Activated naive CD8-positive, alpha-beta T cell treated with anti-CD3 and anti-CD28 coated beads, Interleukin-2, amount 50 U/mL, for 24 hours (primary cell): Measurements from ENCODE around the gene SERPINA1.

ENCODE experiments used
- ATAC-seq: fragments of 150-1000 bp; cut with Tn5 transposase; one replicate; pipeline ENCODE4 v1.10.0; 2021
- DNase-seq: peaks from one replicate; pipeline ENCODE4 v3.0.0; 2021
- H3K27ac Mint-ChIP-seq: one replicate; pipeline ENCODE4 v1.8.0; 2021; ENCODE audit warnings: mild to moderate bottlenecking, mixed read lengths
- H3K27me3 Mint-ChIP-seq: one replicate; pipeline ENCODE4 v1.8.0; 2021; ENCODE audit warnings: mixed read lengths
- H3K36me3 Mint-ChIP-seq: one replicate; pipeline ENCODE4 v1.8.0; 2021; ENCODE audit warnings: low read depth, mixed read lengths
- H3K4me1 Mint-ChIP-seq: one replicate; pipeline ENCODE4 v1.8.0; 2021; ENCODE audit warnings: mixed read lengths
- H3K4me3 Mint-ChIP-seq: one replicate; pipeline ENCODE4 v1.8.0; 2021; ENCODE audit warnings: mild to moderate bottlenecking, moderate library complexity, mixed read lengths
- H3K9me3 Mint-ChIP-seq: one replicate; pipeline ENCODE4 v1.8.0; 2021; ENCODE audit warnings: mixed read lengths

SERPINA1 gene

DNA sequence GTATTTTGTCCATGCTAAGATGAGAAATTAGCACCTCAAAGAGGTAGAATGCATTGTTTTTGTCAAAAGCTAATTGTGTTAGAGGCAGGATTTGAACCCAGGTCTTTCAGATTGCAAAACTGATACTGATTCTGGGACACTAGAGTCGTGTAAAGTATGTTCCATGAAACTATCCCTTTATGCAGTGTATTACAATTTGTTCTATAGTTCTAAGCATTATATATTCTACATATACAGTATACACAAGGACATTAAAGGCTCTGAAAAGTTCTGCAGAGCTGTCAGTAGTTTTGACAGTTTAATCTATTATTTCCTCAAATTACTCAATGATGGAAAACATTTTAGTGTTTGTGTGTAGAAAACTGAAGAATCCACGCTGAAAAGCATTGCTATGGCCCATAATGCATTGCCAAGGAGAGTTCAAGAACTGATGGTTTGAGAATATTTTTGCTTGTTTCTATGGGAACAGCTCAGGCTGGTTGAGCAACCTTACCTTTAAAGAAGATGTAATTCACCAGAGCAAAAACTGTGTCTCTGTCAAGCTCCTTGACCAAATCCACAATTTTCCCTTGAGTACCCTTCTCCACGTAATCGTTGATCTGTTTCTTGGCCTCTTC, 6.2 kb downstream of the SERPINA1 start:
- H3K4me3 Mint-ChIP-seq = no peak overlapping the region
- H3K4me1 Mint-ChIP-seq = peaks cover 11% of the 10 kb centered on the region
- no peak overlapping the region for H3K27ac Mint-ChIP-seq
- H3K27me3 Mint-ChIP-seq = peaks cover 9% of the 10 kb centered on the region
- H3K9me3 Mint-ChIP-seq = no peaks in the 10 kb centered on the region
- ATAC-seq (no peak), DNase-seq (no peak)
- no peaks in the 10 kb centered on the region for H3K36me3 Mint-ChIP-seq

DNA sequence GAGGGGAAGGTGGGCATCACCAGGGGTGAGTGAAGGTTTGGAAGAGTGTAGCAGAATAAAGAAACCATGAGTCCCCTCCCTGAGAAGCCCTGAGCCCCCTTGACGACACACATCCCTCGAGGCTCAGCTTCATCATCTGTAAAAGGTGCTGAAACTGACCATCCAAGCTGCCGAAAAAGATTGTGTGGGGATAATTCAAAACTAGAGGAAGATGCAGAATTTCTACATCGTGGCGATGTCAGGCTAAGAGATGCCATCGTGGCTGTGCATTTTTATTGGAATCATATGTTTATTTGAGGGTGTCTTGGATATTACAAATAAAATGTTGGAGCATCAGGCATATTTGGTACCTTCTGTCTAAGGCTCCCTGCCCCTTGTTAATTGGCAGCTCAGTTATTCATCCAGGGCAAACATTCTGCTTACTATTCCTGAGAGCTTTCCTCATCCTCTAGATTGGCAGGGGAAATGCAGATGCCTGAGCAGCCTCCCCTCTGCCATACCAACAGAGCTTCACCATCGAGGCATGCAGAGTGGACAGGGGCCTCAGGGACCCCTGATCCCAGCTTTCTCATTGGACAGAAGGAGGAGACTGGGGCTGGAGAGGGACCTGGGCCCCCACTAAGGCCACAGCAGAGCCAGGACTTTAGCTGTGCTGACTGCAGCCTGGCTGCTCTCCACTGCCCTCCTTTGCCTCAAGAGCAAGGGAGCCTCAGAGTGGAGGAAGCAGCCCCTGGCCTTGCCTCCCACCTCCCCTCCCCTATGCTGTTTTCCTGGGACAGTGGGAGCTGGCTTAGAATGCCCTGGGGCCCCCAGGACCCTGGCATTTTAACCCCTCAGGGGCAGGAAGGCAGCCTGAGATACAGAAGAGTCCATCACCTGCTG, 7.0 kb downstream of the SERPINA1 start:
- Mint-ChIP-seq H3K27me3 (peaks cover 9% of the 10 kb centered on the region), H3K4me1 (peaks cover 11% of the 10 kb centered on the region), H3K9me3 (no peaks in the 10 kb centered on the region), H3K36me3 (no peaks in the 10 kb centered on the region), H3K4me3 (no peak overlapping the region), H3K27ac (peak overlapping the region; percentile 59)
- no peak for DNase-seq
- ATAC-seq = no peak

DNA sequence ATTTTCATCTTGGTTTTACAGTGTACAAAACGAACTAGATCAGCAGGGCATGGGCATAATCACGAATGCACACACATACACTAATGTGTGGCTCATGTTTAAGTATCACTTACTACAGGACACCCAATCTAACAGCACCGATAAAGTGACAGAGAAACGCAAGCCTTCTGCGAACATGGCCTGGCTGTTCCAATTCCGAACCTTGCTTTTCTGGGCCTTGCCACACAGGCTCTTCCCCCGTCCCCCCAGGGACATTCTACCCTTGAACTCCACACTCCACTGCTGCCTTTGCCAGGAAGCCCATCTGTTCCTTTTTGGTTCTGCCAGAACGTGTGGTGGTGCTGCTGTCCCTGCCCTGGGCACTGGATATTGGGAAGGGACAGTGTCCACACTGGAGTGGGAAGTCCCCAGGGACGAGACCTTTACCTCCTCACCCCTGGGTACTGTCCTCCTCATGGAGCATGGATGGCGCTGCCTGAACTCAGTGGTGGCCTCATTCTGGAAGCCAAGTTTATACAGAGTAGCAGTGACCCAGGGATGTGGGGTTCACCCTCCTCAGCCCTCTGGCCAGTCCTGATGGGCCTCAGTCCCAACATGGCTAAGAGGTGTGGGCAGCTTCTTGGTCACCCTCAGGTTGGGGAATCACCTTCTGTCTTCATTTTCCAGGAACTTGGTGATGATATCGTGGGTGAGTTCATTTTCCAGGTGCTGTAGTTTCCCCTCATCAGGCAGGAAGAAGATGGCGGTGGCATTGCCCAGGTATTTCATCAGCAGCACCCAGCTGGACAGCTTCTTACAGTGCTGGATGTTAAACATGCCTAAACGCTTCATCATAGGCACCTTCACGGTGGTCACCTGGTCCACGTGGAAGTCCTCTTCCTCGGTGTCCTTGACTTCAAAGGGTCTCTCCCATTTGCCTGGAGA, 7.9 kb downstream of the SERPINA1 start:
- Mint-ChIP-seq H3K4me3 (no peak overlapping the region), H3K9me3 (no peaks in the 10 kb centered on the region), H3K4me1 (peaks cover 11% of the 10 kb centered on the region), H3K27ac (peak overlapping the region; percentile 59), H3K27me3 (peaks cover 9% of the 10 kb centered on the region), H3K36me3 (no peaks in the 10 kb centered on the region)
- ATAC-seq (peak; percentile 5), DNase-seq (no peak)

DNA sequence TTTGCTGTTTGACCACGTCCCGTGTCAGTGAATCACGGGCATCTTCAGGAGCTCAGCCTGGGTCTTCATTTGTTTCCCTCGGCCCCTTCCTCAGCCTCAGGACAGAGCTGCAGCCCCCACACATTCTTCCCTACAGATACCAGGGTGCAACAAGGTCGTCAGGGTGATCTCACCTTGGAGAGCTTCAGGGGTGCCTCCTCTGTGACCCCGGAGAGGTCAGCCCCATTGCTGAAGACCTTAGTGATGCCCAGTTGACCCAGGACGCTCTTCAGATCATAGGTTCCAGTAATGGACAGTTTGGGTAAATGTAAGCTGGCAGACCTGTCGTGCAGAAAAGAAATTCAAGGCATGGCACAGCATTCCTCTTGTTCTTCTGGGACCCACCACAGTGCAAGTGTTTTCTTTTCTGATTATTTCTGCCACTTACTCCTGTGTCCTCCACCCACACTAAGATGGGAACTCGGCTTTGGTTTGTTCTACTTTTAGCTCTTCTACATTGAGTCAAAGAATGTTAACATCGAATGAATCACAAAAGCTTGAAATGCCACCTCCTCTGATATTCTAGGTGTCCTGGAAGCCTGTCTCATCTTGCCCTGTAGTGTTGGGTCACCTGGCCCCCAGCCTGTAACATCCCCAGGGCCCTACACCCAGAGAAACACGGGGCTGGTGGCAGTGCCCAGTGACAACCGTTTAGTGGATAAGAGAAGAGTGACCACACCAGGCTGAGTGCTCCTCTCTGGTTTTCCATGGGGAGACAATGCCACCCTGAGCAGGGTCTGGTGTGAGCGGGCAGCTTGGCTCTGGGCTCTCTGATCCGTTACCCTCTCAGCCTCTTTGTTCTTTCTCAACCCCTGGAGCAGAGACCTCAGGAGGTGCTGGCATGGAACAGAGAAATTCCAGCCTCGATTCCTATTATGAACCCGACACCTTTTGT, 8.8 kb downstream of the SERPINA1 start:
- Mint-ChIP-seq H3K4me1 (peaks cover 11% of the 10 kb centered on the region), H3K27ac (peak overlapping the region; percentile 12), H3K36me3 (no peaks in the 10 kb centered on the region), H3K9me3 (no peaks in the 10 kb centered on the region), H3K27me3 (peaks cover 6% of the 10 kb centered on the region), H3K4me3 (no peak overlapping the region)
- ATAC-seq (peak; percentile 30), DNase-seq (no peak)

DNA sequence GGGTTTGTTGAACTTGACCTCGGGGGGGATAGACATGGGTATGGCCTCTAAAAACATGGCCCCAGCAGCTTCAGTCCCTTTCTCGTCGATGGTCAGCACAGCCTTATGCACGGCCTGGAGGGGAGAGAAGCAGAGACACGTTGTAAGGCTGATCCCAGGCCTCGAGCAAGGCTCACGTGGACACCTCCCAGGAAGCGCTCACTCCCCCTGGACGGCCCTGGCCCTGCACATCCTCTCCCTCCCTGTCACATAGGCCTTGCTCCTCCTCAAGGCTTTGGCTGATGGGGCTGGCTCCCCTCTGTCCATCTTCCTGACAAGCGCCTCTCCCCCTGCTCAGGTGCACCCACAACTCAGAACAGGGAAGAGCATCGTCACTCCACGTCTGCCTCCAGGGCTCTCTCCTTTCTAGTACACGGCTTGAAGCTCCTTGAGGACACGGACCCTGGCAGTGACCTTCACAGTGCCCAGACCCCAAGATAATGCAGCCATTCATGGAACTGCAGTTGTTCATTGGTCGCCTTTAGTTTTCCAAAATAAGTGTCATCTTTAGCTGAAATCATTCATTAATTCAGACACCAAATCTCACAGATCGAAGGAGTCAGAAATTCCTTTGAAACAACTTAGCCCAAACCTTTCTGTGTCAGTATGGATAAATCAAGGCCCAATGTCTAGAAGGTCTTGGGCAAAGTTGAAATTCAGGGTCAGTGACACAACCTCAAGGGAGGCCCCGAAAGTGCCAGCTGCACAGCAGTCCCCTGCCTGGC, 9.7 kb downstream of the SERPINA1 start:
- H3K36me3 Mint-ChIP-seq = no peaks in the 10 kb centered on the region
- ATAC-seq (no peak), DNase-seq (no peak)
- H3K4me1 Mint-ChIP-seq = peaks cover 11% of the 10 kb centered on the region
- H3K27me3 Mint-ChIP-seq = peaks cover 6% of the 10 kb centered on the region
- no peaks in the 10 kb centered on the region for H3K9me3 Mint-ChIP-seq
- no peak overlapping the region for H3K4me3 Mint-ChIP-seq
- peak overlapping the region; percentile 37 for H3K27ac Mint-ChIP-seq

DNA sequence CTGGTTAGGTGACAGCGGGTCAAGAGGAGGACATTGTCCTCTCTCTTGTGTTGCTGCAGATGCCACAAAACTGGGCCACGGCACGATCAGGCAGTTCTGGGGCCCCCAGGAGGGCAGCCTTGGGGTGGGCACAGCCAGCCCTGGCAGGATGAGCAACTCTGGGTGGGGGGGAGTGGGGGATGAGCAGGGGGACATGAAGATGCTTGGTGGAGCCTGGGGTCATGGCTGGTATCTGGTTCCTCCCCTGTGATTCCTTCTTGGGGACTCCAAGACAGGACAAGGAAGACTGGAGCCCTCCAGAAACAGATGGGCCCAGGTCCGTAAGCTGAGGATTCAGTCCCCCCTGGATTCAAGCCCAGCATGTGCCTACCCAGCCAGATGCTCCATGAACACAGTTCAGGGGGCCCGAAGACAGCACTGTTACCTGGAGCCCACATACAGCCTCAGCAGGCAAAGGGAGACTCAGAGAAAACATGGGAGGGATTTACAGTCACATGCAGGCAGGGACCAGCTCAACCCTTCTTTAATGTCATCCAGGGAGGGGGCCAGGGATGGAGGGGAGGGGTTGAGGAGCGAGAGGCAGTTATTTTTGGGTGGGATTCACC, 10.4 kb downstream of the SERPINA1 start:
- Mint-ChIP-seq H3K27ac (no peak overlapping the region), H3K4me3 (no peak overlapping the region), H3K4me1 (peaks cover 11% of the 10 kb centered on the region), H3K36me3 (no peaks in the 10 kb centered on the region), H3K27me3 (peaks cover 6% of the 10 kb centered on the region), H3K9me3 (no peaks in the 10 kb centered on the region)
- ATAC-seq (no peak), DNase-seq (no peak)

DNA sequence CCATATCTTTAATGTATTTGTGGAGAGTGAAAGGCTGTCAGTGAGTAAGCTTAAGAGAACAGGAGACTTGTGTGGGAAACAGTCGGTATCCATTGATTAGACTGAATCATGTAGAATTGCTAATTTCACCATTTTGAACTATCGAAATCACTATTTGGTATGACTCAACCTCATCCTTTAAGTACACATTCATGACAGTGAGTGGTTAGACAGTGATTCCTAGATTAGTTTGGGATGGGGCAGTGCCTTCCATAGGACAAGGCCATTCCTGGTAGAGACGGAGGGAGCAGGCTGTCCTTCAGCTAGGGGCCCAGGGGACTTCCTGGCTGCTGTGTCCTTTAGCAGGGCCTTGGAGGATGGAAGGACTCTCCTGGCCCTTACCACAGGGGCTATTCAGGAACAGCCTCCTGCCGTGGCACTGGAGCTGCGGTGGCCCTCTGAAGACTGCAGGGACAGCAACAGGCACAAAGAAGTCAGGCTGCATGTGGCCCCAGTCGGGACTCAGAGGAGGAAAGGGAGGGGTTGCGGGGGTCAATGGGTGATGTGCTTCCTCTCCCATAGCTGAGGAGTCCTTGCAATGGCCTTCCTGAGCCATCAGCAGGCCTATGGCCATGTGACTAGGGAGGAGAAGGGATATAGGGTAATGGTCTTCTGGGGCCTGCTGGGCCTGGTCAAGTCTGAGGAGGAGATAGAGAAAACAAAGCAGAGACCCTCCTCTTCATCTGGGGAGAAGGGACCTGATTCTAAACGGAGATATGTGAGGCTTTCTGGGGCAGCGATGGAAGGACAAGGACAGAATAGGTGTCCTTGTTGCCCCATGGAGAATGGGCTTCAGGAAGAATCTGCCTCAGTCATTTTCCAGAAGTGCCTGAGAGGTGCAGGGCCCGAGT, 11.2 kb downstream of the SERPINA1 start:
- no peaks in the 10 kb centered on the region for H3K36me3 Mint-ChIP-seq
- peaks cover 11% of the 10 kb centered on the region for H3K4me1 Mint-ChIP-seq
- ATAC-seq (no peak), DNase-seq (no peak)
- H3K27ac Mint-ChIP-seq = no peak overlapping the region
- H3K4me3 Mint-ChIP-seq = no peak overlapping the region
- no peaks in the 10 kb centered on the region for H3K9me3 Mint-ChIP-seq
- peaks cover 4% of the 10 kb centered on the region for H3K27me3 Mint-ChIP-seq

DNA sequence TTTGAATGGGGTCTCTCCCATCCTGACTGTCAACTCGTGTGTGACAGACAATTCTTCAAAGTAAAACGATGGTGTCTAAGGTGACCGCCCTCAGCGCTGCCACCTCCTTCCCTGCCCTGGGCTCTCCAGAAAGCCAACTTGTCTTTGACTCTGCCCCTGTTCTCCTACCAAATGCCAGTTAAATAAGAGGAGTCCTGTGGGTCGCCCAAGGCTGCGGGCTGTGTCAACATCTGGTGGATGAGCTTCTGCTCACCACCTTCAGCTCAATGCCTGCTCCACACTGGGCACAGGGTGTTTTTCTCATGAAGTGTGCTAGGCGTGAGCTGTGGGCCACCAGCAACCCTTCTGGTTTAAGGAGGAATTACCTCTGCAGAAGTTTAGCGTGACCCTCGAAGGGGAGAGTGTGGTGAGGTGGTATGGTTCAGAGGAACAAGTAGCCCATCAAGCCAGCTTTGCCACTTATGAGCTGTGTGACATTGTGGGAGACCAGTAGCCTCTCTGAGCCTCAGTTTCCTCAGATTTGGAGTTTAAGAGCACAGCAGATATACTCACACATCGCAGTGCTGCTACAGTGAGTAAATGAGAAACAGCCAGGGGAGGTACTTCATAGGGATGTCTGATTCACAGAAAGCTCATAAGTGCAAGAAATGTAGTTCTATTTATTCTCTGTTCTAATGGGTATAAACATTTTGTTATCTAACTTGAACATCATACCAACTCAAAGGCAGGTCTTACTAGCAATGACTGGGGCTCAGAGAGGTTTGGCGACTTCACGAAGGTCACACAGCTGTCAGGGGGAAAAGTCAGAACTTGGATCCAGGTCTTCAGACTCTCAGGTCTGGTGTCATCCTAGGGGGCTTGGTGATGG, 12.1 kb downstream of the SERPINA1 start:
- DNase-seq = no peak
- no peak overlapping the region for H3K4me3 Mint-ChIP-seq
- H3K4me1 Mint-ChIP-seq = peaks cover 11% of the 10 kb centered on the region
- peaks cover 6% of the 10 kb centered on the region for H3K27me3 Mint-ChIP-seq
- H3K36me3 Mint-ChIP-seq = no peaks in the 10 kb centered on the region
- no peak overlapping the region for H3K27ac Mint-ChIP-seq
- ATAC-seq = no peak
- H3K9me3 Mint-ChIP-seq = no peaks in the 10 kb centered on the region

DNA sequence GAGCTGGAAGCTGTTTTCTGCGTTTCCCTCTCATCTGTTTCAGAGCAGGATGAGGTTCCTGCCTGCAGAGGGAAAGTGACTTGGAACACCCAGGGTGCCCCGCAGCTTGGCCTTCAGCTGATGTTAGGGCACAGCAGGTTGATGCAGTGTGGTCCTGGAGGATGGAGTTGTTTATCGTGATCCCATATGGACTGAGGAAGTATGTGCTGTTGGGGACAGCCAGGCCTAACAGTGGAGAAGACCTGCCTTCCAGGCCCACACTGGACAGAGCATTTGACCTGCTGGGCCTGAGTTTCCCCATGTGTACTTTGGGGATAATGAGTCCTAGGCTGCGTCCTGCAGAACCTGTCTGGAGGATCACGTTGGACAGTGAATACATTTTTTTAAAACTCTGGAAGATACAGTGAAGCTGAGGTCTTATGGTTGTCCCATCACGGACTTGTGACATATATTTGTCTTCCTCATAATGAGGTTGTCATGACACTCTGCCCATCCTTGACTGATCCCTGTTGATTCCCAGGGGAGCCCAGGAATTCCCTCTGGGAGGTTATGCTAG, 12.8 kb downstream of the SERPINA1 start:
- no peak for ATAC-seq
- DNase-seq = no peak
- H3K4me3 Mint-ChIP-seq = no peak overlapping the region
- no peak overlapping the region for H3K27ac Mint-ChIP-seq
- no peaks in the 10 kb centered on the region for H3K36me3 Mint-ChIP-seq
- H3K9me3 Mint-ChIP-seq = no peaks in the 10 kb centered on the region
- peaks cover 6% of the 10 kb centered on the region for H3K27me3 Mint-ChIP-seq
- peaks cover 7% of the 10 kb centered on the region for H3K4me1 Mint-ChIP-seq

DNA sequence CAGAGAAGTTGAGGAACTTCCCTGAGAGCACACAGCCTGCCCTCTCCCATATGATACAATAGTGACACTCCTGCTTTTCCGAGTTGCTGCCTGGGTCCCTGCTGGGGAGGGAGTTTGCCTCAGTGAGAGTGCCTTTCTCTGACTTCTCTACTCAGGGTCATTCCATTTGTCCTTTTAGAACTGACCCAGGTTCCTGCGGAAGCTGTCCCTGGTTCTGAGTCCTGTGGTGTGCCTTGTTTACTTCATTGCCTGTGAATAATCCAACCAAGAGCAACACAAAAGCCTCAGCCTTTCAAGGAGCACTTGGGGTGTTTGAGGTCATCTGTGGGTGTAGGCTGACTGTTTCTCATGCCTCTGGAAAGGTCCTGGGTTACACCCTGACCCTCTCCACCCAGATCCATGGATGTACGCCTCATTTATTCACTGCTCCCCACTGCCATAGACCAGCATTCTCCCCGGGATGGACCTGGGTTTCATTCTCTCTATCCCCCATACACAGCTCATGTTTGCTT, 13.6 kb downstream of the SERPINA1 start:
- ATAC-seq = no peak
- H3K27me3 Mint-ChIP-seq = peaks cover 6% of the 10 kb centered on the region
- no peak overlapping the region for H3K4me3 Mint-ChIP-seq
- peaks cover 5% of the 10 kb centered on the region for H3K4me1 Mint-ChIP-seq
- H3K27ac Mint-ChIP-seq = no peak overlapping the region
- no peak for DNase-seq
- no peaks in the 10 kb centered on the region for H3K9me3 Mint-ChIP-seq
- H3K36me3 Mint-ChIP-seq = no peaks in the 10 kb centered on the region

DNA sequence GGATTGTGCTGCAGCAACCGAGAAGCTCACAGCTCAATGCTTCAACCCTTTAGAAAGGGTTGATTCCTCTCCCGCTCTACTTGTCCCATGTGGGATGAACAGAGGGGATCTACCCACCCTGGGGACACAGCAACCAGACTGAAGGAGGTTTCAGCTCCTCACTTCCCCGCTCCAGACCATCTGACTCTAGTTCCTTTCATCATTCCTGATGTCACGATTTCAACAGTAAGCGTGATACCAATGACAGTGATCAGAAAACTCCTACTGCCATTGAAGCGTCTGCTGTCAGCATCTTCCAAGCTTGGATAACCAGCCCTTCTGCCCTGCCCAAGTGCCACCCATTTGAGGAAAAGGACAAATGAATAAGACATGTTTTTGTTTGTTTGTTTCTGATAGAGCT, 14.3 kb downstream of the SERPINA1 start:
- no peak for ATAC-seq
- H3K4me1 Mint-ChIP-seq = no peaks in the 10 kb centered on the region
- no peak overlapping the region for H3K27ac Mint-ChIP-seq
- peaks cover 6% of the 10 kb centered on the region for H3K27me3 Mint-ChIP-seq
- DNase-seq = no peak
- no peaks in the 10 kb centered on the region for H3K36me3 Mint-ChIP-seq
- no peak overlapping the region for H3K4me3 Mint-ChIP-seq
- H3K9me3 Mint-ChIP-seq = no peaks in the 10 kb centered on the region
